ENCODE data around the gene PSG1.

Gene PSG1

GRCh38 chr19:42819960-42820650 is 59.4 kb downstream of the PSG1 start:
- peak; percentile 84 for DNase-seq (ENCODE audit: low read depth)

GRCh38 chr19:42816894-42817293 is 62.6 kb downstream of the PSG1 start:
- no peak for DNase-seq (ENCODE audit: low read depth)
